HG03575 (cell line): ENCODE measurements around the gene MRPL49.
A peak's percentile ranks its signal among the peaks of the same experiment; 100 is the strongest.
"Not testable (repeated sequence)": the region's sequence is repeated elsewhere in the genome, so short reads cannot be mapped to it uniquely, and the experiment has no call there.

Source experiments
- ATAC-seq: cut with Tn5 transposase; IDR thresholded peaks from one replicate; pipeline ENCODE4 v1.9.1; 2021; ENCODE audit not compliant: unreplicated experiment, insufficient number of reproducible peaks, low FRiP score; ENCODE audit errors: extremely low read depth

The MRPL49 gene

DNA sequence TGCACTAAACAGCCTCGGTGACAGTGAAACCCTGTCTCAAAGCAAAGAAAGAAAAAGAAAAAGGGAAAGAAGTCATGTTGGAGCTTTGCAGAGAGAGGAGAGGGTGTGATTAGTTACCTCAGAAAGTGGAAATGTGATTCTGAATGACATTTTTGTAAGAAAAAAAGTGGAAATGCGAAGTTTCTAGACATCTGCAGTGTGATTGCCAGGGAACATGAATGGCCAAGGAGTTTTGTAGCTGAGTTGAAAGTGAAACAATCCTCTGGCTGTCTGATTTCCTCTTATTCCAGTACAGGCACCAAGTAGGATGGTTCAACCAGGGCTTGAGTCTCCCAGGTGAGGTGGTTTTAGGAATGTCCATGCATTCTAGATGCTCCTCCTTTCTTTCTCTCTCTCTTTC is 30.0 kb downstream of the MRPL49 start:
- no peak for ATAC-seq

DNA sequence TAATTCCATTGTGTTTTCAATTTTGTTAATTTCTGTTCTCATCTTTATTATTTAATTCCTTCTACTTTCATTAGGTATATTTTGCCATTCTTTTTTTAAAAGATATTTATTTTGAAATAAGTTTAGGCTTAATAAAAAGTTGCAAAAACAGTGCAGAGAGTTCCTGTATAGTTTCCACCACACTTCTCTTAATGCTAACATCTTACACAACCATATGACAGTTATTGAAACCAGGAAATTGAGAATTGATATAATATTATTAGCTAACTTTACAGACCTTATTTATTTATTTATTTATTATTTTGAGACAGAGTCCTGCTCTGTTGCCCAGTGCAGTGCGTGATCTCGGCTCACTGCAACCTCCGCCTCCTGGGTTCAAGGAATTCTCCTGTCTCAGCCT is 34.1 kb downstream of the MRPL49 start:
- ATAC-seq = no peak

DNA sequence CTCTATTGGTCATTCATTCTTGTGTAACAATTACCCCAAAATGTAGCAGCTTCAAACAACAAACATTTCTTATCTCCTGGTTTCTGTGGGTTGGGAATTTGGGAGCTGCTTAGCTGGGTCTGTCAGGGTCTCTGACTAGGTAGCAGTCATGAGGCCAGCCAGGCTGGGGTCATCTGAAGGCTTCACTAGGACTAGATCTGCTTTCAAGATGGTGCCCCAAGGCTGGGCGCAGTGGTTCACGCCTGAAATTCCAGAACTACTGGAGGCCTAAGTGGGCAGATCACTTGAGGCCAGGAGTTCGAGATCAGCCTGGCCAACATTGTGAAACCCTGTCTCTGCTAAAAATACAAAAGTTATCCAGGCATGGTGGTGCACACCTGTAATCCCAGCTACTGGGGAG is 34.8 kb downstream of the MRPL49 start:
- ATAC-seq = no peak

DNA sequence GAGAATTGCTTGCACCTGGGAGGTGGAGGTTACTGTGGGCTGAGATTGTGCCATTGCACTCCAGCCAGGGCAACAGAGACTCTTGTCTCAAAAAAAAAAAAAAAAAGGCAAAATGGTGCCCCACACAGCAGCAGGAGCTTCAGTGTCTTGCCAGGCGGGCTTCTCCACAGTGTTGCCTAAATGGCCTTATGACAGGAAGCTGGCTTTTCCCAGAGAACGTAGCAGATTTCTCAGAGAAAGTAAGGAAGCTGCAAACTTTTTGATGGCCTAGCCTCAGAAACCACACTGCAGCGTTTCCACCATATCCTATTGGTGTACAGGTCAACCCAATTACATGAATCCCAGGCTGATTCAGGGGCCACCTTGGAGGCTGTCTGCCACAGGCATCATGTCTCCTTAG is 35.2 kb downstream of the MRPL49 start:
- no peak for ATAC-seq

DNA sequence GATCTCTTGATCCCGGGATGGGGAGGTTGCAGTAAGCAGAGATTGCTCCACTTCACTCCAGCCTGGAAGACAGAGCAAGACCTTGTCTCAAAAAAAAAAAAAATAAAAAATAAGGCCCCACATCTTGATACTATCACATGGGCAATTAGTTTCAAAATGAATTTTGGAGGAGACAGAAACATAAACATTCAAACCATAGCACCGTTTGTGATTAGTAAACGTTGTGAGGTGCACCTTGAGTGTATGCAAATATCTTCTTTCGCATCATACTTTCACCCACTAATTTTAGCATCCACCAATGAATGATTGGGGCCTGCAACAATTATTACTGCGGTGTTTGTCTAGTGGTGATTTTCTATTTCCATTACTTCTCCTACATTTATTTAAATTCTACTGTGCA is 36.9 kb downstream of the MRPL49 start:
- peak; percentile 61 for ATAC-seq

DNA sequence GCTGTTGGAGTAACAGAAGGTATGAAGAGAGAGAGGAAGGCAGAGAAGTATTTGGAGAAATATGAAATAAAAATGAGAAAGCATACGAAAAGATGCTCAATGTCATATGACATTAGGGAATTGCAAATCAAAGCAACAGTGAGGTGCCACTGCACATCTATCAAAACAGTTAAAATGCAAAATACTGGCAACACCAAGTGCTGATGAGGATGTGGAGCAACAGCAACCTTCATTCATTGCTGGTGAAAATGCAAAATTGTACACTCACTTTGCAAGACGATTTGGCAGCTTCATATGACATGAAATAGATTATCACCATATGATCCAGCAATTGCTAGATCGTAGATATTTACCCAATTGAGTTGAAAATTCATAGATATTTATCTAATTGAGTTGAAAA is 38.5 kb downstream of the MRPL49 start:
- no peak for ATAC-seq

DNA sequence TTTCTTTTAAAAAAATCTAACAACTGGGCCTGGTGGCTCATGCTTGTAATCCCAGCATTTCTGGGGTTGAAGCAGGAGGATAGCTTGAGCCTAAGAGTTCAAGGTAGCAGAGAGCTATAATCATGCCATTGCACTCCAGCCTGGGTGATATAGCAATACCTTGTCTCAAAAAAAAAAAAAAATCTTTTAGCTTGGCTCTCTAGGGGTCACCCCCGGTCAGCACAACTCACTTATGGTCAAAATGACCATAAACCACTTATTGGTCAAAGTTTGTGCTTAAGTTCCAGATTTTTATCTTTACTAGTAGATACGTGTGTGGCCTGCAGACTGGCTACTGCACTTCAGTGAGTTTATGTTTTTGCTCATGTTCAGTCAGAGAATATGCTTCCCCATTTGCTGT is 41.6 kb downstream of the MRPL49 start:
- ATAC-seq = no peak

DNA sequence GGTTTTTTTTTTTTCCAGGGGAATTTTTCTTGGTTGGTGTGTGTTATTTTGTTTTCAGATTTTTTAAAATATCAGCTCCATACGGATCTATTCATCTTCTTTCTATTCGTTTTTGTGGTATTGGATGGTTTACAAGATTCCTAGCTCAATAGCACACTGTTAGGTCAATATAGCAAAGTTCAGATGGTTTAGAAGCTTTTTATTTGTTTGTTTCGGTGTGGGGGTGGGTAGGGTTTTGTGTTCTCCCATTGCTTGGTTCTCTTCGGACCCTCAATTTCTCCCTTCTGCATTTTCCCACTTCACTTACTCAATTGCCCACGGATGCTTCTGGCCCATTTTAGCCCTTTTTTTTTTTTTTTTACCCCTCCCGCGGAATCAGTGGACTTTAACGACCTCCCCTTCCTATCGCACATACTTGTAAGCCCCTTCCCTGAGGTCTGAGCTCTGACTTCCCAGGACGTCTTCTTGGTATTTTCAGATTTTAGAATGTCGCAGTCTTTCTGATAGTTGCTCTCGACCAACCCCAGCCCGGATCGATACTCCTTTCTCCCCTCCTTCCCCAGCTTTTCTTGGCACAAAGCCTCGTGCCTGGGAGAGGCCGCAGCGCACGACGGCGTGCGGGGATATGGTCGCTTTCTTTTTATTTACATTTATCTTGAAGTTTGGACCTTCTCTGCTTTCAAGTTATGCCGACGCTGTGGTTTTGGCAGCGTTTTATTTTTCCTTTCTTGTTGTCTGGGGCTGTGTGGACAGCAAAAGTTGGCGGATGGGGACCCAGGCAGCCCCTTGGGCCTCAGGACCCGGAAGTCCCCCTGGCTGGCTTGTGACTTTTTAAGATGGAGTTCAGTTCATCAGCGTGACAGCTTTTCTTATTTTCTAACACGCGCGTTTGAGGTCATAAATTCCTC is 43.5 kb downstream of the MRPL49 start:
- no peak for ATAC-seq

DNA sequence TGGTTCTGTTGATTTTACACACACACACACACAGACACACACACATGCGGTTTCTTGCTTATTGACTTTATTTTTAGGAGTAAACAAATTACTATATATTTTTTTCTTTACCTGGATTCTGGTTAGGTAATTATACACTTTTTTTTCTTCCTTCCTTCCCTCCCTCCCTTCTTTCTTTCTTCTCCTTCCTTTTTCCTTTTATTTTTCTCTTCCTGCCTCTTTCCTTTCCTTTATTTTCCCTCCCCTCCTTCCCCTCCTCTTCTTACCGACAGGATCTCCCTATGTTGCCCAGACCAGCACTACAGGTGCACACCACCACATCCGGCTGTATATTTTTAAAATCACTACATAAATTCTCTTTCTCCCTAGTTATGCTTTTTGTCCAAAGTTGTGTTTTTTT is 44.8 kb downstream of the MRPL49 start:
- no peak for ATAC-seq

DNA sequence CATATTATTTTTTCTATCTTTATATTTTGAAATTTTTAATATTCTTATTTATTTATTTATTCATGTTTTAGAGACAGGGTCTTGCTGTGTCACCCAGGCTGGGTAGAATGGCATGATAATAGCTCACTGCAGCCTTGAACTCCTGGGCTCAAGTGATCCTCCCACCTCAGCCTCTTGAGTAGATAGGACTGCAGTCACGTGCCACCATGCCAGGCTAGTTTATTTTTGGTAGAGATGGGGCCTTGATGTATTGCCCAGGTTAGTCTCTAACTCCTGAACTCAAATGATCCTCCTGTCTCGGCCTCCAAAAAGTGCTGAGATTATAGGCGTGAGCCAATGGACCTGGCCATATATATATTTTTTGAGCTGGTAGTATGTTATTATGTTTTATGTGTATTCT is 45.5 kb downstream of the MRPL49 start:
- ATAC-seq = no peak

DNA sequence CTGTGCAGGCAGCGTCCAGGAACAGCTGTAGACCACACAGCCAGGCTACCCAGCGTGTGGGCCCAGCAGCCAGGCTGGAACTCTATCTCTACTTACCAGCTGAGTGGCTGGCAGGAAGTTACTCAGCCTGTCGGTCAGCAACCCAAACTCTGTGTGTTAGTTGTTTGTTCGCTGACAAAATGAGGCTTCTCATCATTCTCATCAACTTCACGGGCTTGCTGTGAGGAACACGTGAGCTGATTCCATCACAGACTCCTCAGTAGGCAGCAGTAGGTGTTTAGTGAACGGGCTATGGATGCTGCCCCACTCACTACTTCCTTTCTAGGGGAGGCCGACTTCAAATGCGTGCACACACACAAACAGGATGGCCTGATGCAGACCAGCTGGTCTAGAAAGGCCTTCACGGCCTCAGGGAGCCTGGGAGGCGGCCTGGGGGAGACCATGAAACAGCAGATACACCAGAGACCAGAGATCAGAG is 47.1 kb downstream of the MRPL49 start:
- no peak for ATAC-seq

DNA sequence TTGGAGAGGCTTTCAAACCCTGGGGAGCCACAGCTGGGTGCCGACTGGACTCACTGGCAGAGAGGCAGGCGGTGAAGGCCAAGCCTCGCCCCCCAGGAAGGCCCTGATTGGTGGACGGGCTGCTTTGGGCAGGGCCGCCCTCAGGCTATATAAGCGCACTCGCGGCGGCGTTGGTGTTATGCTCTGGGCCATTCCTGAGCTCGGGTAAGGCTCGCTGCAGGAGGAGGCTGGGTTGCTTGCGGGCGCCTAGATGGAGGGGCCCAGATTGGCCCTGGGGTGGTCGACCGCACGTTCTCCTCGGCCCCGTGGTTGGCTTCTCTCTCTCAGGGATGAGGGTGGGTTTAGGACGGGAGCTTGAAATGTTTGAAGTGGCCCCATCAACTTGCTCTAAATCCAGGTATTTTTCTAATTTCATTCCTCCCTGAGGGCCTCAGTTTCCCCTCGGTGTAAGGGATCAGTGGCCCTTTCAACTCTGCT is 48.0 kb downstream of the MRPL49 start, which contains the start of gene SPDYC:
SPDYC (plus strand) TSS at position 176 of the 477 bp plus-strand sequence. CDS start 1,125 bp downstream, outside the sequence.
- ATAC-seq = no peak

DNA sequence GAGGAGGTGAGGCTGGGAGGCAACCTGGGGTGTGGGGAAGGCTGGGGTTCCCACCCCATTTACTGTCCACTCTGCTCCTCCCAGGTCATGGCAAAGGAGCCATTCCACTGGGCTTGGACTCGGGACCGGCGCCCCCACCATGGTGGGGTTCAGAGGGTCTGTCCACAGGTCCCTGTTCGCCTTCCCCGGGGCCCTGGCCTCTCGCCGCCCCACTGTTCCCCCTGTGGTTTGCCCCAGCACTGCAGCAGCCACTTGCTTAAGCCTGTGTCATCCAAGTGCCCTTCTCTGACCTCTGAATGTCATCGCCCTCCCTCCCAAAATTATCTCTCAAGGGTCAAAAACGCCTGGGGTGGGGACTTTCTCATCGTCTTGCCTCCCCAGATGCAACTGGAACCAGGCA is 50.5 kb downstream of the MRPL49 start:
- ATAC-seq = no peak

DNA sequence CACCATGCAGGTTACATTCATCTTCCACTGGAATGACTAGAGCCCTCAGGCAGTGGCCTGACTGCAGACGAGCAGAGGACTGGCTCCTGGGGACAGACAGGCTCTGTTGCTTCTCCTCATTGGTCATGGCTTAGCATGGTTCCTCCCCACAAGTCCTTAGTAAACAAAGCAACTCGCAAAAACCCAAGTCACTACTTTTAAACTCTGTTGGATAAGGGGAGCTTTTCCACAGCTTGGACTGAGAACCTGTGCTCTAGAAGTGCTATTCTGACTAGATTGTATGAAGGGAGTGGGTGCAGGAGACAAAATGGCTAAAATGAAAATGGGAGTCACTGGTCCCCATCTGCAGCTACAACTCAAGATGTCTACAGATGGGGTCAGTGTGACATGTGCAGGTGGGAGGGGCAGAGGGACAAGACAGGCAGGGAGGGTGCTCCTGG is 52.5 kb downstream of the MRPL49 start:
- not testable (repeated sequence) for ATAC-seq
